C4-2B (cell line): ENCODE data around the gene TELO2.

ENCODE experiments used
- ZFX ChIP-seq: fragments of 450-650 bp; IDR thresholded peaks from 2 replicates; pipeline ENCODE4 v1.6.1; 2017
- TF ChIP-seq, protein P1 (sequence below): fragments of 450-650 bp; conservative IDR thresholded peaks from 2 replicates; pipeline ENCODE4 v1.5.1; 2017; ENCODE audit warnings: mild to moderate bottlenecking

DNA sequence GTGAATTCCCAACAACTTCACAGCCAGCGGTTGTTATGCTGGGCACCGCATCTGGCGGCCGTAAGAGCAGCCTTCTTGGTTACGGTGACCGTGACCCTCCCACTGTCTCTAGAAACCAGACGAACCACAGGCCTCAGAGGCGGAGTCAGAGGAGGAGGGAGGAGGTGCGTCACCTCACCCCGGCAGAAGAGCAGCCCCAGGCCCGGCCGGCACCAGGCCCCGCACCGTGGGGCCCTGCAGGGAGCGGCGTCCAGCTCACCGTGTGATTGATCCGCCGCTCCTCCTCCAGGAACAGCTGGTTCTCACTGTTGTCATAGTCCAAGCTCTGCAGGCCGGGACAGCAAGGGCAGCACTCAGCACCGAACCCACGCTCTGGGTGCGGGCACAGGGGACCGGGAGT, 32.0 kb upstream of the TELO2 start:
- TF ChIP-seq, protein P1, sequence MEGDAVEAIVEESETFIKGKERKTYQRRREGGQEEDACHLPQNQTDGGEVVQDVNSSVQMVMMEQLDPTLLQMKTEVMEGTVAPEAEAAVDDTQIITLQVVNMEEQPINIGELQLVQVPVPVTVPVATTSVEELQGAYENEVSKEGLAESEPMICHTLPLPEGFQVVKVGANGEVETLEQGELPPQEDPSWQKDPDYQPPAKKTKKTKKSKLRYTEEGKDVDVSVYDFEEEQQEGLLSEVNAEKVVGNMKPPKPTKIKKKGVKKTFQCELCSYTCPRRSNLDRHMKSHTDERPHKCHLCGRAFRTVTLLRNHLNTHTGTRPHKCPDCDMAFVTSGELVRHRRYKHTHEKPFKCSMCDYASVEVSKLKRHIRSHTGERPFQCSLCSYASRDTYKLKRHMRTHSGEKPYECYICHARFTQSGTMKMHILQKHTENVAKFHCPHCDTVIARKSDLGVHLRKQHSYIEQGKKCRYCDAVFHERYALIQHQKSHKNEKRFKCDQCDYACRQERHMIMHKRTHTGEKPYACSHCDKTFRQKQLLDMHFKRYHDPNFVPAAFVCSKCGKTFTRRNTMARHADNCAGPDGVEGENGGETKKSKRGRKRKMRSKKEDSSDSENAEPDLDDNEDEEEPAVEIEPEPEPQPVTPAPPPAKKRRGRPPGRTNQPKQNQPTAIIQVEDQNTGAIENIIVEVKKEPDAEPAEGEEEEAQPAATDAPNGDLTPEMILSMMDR: no peak
- no peak for TF ChIP-seq ZFX
